ENCODE results near the gene SLC25A22. TPM values are rescaled to one million over a fixed set of nuclear protein-coding genes. Genes with fewer than 3 reads are reported as not detected.

The SLC25A22 gene
- total RNA-seq, 1 experiment from 2014 or later = 9.5 TPM

DNA sequence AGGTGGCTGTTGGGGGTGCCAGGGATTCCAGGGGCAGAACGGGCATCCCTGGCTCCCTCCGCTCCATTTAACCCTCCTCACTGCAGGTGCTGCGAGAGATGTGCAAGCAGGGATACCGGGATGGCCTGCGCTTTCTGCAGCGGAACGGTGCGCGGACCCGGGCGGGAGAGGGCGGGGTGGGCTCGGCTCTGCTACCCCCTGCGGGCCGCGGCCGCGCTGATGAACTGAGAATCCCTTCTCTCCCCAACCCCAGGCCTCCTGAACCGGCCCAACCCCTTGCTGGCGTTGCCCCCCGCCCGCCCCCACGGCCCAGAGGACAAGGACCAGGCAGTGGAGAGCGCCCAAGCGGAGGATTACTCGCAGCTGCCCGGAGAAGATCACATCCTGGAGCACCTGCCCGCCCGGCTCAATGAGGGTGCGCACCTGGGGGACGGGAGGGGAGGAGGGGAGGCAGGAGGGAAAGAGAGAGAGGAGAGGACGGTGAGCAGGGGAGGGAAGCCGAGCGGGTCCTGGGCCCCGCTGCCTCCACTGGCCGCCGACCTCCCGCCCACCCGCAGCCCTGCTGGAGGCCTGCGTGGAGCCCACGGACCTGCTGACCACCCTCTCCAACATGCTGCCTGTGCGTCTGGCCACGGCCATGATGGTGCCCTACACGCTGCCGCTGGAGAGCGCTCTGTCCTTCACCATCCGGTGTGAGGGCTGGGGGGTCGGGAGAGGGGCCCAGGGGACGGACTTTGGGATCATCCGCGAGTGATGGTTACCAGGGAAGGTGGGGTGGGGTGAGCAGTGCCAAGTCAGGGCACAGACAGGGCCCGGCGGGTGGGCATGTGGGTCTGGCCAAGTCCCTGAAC lies 25.6 kb upstream of the SLC25A22 start:
- DNase-seq (ENCODE audit: low read depth) = no peak

DNA sequence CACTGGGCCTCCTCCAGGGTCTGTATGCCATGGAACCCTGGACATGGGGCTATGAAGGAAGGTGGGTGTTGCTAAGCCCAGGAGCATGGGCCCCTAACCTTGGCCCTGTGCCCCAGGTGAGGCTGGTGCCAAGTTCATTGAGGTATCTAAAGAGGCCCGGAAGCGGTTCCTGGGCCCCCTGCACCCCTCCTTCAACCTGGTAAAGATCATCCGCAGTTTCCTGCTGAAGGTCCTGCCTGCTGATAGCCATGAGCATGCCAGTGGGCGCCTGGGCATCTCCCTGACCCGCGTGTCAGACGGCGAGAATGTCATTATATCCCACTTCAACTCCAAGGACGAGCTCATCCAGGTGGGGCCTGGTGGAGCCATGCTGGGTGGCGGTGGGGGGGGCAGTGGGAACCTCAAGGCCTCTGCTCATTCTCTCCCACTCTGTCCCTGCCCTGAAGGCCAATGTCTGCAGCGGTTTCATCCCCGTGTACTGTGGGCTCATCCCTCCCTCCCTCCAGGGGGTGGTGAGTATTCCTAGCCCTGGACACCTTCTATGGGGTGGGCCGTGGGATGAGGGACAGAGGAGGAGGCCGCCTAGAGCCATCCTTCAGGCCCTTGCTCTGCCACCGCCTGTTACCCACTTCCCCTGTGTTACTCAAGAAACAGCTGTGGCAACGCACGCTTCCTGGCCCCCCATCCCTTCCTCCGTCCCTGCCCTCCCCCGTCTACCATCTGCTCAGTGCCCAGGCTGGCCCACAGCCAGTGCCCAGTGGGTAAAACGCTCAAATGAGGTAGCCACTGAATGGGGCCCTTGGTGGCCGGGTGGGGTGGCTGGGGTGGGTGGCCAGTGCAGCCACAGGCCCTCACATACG lies 23.7 kb upstream of the SLC25A22 start:
- peak; percentile 41 for DNase-seq (ENCODE audit: low read depth)

DNA sequence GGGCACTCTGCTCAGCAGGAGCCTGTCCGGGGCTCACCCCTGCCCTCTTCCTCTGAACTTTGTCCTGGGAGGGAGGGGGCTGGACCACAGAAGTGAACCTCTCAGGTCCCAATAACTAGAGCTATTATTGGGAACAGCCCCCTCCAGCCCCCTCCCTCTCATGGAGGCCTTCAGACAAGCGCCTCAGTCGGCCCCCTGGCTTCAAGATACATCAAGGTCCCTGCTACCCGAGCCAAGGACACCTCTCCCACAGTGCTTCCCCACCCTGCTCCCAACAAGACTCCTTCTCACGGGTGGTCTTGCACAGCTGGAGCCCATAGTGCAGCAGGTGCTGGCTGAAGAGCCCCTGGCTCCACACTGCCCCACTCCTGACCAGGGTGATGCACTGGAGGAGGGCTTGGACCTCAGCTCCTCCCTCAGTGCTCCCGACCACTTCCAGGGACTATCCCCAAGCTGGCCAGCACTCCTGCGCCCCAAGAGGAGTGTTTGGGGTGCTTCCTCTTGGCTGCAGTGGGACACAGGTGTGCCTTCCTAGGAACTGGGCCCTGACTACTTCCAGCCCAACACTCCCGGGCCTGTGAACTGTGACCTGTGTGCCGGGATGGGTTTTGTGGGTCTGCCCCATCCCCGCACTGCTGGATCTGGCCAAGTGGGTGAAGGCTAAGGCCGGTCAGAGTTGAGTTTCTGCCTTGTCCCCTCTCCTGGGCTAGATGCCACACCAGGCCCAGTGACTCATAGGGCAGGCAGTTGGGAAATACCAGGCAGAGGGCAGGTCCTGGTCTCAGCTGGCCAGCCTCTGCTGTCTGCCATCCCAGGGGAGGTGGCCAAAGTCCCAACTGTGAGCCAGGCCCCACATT lies 22.8 kb upstream of the SLC25A22 start:
- peak; percentile 83 for DNase-seq (ENCODE audit: low read depth)

GRCh38 chr11:819943-820649 lies 22.0 kb upstream of the SLC25A22 start:
- DNase-seq (ENCODE audit: low read depth) = peak; percentile 77

- DNase-seq (ENCODE audit: low read depth) = peak; percentile 81
Observed at GRCh38 chr11:819129-819931, 21.2 kb upstream of the SLC25A22 start.

GRCh38 chr11:818396-819128 lies 20.5 kb upstream of the SLC25A22 start, which contains the start of gene PNPLA2:
PNPLA2 (plus strand) TSS chr11:818914; CDS start chr11:819719, 805 bp downstream.
- no peak for DNase-seq (ENCODE audit: low read depth)

DNA sequence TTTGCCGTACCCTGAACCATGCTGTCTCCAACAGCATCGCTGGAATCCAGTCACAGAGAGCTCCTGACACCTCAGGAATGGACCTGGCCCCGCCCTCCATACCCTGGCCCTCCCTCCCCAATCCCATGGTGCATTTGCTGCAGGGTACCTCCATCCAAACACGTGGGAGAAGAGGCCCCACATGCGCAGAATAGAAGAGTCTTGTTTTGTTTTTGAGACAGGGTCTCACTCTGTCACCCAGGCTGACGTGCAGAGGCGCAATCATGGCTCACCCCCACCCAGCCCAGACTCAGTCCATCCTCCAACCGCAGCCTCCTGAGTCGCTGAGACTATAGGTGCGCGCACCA lies 18.3 kb upstream of the SLC25A22 start:
- DNase-seq (ENCODE audit: low read depth) = no peak

- no peak for DNase-seq (ENCODE audit: low read depth)
Observed at GRCh38 chr11:815675-816432, 17.8 kb upstream of the SLC25A22 start.

DNA sequence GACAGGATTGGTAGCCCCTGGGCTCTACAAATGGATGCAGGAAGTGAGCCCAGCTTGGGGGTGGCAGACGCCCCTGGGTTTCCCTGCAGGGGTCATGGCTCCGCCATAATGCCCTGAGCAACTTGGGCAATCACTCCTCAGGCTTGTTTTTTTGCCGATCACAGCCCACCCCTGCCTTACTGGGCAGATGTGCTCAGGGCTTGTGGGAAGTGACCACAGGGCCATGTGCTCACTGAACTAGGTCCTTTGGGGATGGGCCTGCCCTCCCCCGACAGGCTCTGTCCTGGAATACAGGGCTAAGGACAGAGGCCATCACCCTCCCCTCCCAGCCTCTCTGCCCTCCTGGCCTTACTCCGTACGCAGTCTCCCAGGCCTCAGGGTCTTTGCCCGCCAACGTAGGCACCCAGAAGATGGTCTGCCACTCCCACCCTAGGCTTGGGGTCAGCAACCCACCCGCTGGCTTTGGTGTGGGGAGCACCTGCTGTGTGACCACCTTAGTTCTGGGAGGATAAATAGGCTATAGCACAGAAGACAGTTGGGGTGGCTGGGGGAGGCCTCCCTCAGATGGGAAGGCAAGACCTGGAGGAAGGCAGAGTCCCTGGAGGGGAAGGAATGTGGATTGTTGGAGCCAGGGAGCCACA lies 15.5 kb upstream of the SLC25A22 start:
- no peak for DNase-seq (ENCODE audit: low read depth)

DNA sequence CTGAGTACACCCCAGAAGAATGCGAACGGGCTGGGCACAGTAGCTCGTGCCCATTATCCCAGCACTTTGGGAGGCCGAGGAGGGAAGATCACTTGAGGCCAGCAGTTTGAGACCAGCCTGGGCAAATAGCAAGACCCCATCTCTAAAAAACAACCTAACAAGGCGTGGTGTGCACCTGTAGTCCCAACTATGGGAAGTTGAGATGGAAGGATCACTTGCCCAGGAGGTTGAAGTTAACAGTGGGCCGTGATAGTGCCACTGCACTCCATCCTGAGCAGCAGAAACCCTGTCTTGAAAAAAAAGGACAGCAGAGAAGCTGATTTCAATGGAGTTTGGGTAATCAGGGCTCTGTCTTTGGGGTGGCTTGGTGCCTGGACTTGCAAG lies 15.0 kb upstream of the SLC25A22 start:
- DNase-seq (ENCODE audit: low read depth) = no peak

DNA sequence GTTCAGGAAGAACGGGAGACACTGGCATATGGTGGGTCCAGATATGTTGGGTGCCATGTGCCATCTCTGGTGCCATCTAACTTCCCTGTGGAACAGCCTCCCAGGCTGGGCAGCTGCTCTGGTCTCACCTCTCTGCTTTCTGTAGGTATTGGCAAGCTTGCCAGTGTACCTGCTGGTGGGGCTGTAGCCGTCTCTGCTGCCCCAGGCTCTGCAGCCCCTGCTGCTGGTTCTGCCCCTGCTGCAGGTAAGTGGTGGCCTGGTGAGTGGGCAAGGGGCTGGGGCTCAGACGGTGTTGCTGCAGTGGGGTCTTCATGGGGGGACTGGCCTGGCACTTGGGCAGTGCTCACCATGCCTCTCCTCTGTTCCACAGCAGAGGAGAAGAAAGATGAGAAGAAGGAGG lies 14.3 kb upstream of the SLC25A22 start:
- no peak for DNase-seq (ENCODE audit: low read depth)

DNA sequence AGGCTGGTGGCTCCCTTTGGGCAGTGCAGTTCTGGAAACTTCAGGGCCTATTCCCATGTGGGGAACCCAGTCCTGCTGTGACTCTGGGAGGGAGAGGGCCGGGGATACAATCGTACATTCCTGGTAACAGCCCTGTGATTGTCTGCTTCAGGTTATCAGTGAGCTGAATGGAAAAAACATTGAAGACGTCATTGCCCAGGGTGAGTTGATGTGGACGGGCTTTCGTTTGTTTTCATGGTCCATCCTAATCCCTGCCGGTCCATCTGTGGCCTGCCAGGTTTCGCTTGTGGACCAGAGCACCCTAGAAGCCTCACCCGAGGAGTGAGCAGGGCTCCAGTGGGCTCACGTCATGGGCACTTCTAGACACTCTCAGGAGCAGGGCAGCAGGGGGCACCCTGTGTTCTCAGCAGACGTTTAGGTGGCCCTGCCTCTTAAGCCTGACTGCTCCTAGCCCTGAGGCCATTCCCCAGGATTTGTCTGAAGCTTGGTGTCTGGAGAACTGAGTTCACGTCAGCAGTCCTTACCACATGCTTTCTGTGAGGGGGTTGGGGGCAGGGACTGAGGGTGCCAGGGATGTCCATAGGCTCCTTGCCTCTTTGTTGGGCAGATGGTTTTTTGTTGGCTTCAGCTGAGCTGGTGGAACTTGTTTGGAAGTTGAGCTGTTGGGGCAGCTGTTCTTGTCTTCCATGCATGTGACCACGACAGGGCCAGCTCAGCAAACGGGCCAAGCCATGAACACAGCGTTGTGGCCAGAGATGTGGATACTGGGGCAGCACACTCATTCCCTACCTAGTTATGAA lies 13.6 kb upstream of the SLC25A22 start:
- DNase-seq (ENCODE audit: low read depth) = no peak

DNA sequence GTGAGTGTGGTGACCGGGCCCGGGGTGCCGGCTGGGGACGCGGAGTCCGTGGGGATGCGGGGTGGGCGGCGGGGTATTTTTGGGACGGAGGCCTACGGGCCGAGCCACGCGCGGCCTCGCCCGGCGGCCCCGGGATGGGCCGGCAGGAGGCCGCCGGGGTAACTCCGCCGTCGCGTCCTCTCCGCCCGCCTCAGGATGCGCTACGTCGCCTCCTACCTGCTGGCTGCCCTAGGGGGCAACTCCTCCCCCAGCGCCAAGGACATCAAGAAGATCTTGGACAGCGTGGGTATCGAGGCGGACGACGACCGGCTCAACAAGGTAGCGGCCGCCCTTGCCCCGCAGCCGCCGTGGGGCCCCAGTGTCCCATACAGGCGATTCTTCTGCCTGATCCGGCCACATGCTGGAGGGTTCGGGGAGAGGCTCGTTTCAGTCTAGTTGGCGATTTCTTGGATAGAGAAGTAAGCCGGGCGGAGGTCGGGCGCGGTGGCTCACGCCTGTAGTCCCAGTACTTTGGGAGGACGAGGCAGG lies 12.0 kb upstream of the SLC25A22 start:
- DNase-seq (ENCODE audit: low read depth) = no peak

GRCh38 chr11:809287-810039 lies 11.4 kb upstream of the SLC25A22 start, which contains the start of gene RPLP2:
RPLP2 (plus strand) TSS chr11:809967; CDS start chr11:810235, 268 bp downstream.
- peak; percentile 94 for DNase-seq (ENCODE audit: low read depth)

- peak; percentile 81 for DNase-seq (ENCODE audit: low read depth)
Observed at GRCh38 chr11:808427-809286, 10.6 kb upstream of the SLC25A22 start.

DNA sequence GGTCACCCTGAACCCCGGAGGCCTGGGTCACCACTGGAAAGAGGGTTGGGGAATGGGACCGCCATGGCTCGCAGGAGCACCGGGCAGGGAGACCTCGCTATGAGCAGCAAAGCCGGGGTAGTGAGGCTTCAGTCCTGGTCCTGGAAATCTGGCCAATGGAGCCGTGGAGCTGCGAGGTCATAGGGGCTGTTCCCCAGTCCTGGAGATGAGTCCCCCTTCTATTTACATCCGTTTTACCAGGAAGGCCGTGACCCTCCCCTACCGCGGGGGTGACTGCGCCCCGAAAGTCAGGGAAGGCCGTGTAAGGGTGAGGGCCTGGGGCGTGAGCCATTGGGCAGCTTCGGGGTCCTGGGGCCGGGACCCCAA lies 6.5 kb upstream of the SLC25A22 start:
- DNase-seq (ENCODE audit: low read depth) = no peak
